Neural progenitor cell (in vitro differentiated cells): Measurements from ENCODE around the gene NHERF1.

Experiments used
- EZH2phosphoT487 ChIP-seq: fragments of 200-600 bp; sonication (generic); IDR thresholded peaks from 2 replicates; pipeline ENCODE4 v1.6.1; 2017; ENCODE audit warnings: antibody characterized with exemption
- TF ChIP-seq, protein P1 (sequence below): fragments of 200-600 bp; sonication (generic); IDR thresholded peaks from 2 replicates; pipeline ENCODE4 v1.5.1; 2017; ENCODE audit warnings: antibody characterized with exemption, mild to moderate bottlenecking

DNA sequence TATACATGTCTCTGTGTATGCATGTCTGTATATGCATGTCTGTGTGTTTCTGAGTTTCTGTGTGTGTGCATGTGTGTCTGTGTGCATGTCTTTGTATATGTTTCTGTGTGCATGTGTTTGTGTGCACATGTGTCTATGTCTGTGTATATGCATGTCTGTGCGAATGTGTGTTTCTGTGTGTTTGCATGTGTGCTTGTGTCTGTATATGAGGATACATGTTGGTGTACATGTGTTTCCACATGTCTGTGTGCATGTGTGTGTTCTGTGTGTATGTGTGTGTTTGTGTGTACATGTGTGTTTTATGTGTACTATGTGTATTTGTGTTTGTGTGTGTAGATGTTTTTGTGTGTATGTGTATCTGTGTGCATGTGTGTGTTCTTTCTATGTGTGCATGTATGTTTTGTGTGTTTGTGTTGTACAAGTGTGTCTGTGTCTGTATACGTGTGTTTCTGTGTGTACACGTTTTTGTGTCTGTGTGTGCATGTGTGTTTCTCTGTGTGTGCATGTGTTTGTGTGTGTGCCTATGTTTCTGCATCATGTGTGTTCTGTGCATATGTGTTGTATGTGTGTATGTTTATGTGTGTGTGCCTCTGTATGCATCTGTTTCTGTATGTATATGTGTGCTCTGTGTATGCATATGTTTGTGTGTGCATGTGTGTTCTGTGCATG is 20.3 kb upstream of the NHERF1 start:
- TF ChIP-seq, protein P1, sequence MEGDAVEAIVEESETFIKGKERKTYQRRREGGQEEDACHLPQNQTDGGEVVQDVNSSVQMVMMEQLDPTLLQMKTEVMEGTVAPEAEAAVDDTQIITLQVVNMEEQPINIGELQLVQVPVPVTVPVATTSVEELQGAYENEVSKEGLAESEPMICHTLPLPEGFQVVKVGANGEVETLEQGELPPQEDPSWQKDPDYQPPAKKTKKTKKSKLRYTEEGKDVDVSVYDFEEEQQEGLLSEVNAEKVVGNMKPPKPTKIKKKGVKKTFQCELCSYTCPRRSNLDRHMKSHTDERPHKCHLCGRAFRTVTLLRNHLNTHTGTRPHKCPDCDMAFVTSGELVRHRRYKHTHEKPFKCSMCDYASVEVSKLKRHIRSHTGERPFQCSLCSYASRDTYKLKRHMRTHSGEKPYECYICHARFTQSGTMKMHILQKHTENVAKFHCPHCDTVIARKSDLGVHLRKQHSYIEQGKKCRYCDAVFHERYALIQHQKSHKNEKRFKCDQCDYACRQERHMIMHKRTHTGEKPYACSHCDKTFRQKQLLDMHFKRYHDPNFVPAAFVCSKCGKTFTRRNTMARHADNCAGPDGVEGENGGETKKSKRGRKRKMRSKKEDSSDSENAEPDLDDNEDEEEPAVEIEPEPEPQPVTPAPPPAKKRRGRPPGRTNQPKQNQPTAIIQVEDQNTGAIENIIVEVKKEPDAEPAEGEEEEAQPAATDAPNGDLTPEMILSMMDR, result no peak
- no peak for TF ChIP-seq EZH2phosphoT487
